K562 (cell line): ENCODE data around the gene NADK. TPM values are rescaled to one million over a fixed set of nuclear protein-coding genes. Genes with fewer than 3 reads are reported as not detected.

Experiments
- ATAC-seq: fragments of 200-7000 bp; cut with Tn5 transposase; 3 replicates; pipeline ENCODE4 v1.9.1; 2020; ENCODE audit warnings: moderate library complexity
- BruUV-seq: library from RNA; stranded (reverse); fragments of 400-500 nt; replicated peaks from 2 replicates; lab custom pipeline; 2021; lab: Mats Ljungman, UMichigan
- CTCF ChIA-PET: fragments of 300-600 bp; formaldehyde crosslinking; extraction: SDS; loops from one replicate; lab custom pipeline; 2021; ENCODE audit warnings: low intra/inter-chr PET ratio; lab: Yijun Ruan, JAX
- POLR2A ChIA-PET: fragments of 300-600, 350-650 bp; sonication (Branson Sonifier 250); formaldehyde crosslinking; extraction: SDS; loops from one replicate; lab custom pipeline; 2021; ENCODE audit warnings: antibody characterized with exemption, inconsistent platforms; lab: Yijun Ruan, JAX
- DNase-seq, 4 experiments: peaks; one replicate each; pipeline versions ENCODE4 v3.0.0 to v3.0.0-alpha.2; 2011 to 2018; ENCODE audit warnings: low spot score in 3 of 4, mixed read lengths in 3 of 4; ENCODE audit errors: extremely low read depth in 1 of 4
- FAIRE-seq: peaks from 2 replicates; lab custom pipeline; 2011; peaks lifted over from hg19 to GRCh38; lab: Jason Lieb, UNC
- H2AFZ ChIP-seq: 2 replicates; pipeline ENCODE4 v1.6.0; 2011; ENCODE audit warnings: low read depth, low read length, control low read depth, inconsistent platforms
- H3K27ac ChIP-seq: fragments of 200-600 bp; 3 replicates; pipeline ENCODE4 v1.8.0; 2011; ENCODE audit warnings: low read depth, mild to moderate bottlenecking, control low read depth, inconsistent platforms, low read length, moderate library complexity, mixed read lengths; ENCODE audit errors: extremely low read depth
- H3K27me3 ChIP-seq, 2 experiments: fragments of 300-600 bp in 1 of 2; 2 replicates in 1 of 2; 3 replicates in 1 of 2; pipeline versions ENCODE4 v1.6.0 to v1.8.0; 2011; ENCODE audit warnings: inconsistent platforms in 2 of 2, low read length in 2 of 2, mild to moderate bottlenecking in 1 of 2, mixed read lengths in 1 of 2, moderate library complexity in 1 of 2; ENCODE audit not compliant: control insufficient read depth in 2 of 2, insufficient read depth in 2 of 2
- H3K36me3 ChIP-seq: fragments of 300-600 bp; 3 replicates; pipeline ENCODE4 v1.8.0; 2011; ENCODE audit warnings: mild to moderate bottlenecking, low read length, inconsistent platforms; ENCODE audit not compliant: control insufficient read depth, insufficient read depth
- H3K4me1 ChIP-seq, 2 experiments: fragments of 200-600 bp in 1 of 2; replicated peaks in 1 of 2; 2 replicates in 1 of 2; 3 replicates in 1 of 2; pipeline versions ENCODE4 v1.5.1 to v1.8.0; 2011; ENCODE audit warnings: inconsistent platforms in 2 of 2, low read length in 2 of 2, mild to moderate bottlenecking in 1 of 2, mixed read lengths in 1 of 2, moderate library complexity in 1 of 2; ENCODE audit not compliant: control insufficient read depth in 2 of 2, insufficient read depth in 2 of 2
- H3K4me2 ChIP-seq: 2 replicates; pipeline ENCODE4 v1.6.1; 2011; ENCODE audit warnings: low read length, control low read depth, inconsistent platforms, mixed read lengths; ENCODE audit not compliant: insufficient read depth
- H3K4me3 ChIP-seq: fragments of 200-600 bp; sonication (generic), shearing (Covaris generic); 2 replicates; pipeline ENCODE4 v1.5.1; 2016; ENCODE audit warnings: control low read depth, inconsistent platforms
- H3K79me2 ChIP-seq: fragments of 200-600 bp; 3 replicates; pipeline ENCODE4 v1.8.0; 2011; ENCODE audit warnings: low read length, inconsistent platforms; ENCODE audit not compliant: control insufficient read depth, insufficient read depth
- H3K9ac ChIP-seq, 2 experiments: 2 replicates each; pipeline versions ENCODE4 v1.6.0 to v1.6.1; 2011; ENCODE audit warnings: low read depth in 2 of 2, low read length in 2 of 2, control low read depth in 1 of 2, inconsistent platforms in 1 of 2, mild to moderate bottlenecking in 1 of 2, mixed read lengths in 1 of 2; ENCODE audit not compliant: insufficient read depth in 1 of 2
- H3K9me1 ChIP-seq: one replicate; pipeline ENCODE4 v1.6.0; 2011; ENCODE audit warnings: inconsistent platforms, mild to moderate bottlenecking, low read length, moderate library complexity; ENCODE audit not compliant: control insufficient read depth, insufficient read depth
- H3K9me3 ChIP-seq: replicated peaks from 2 replicates; pipeline ENCODE4 v1.5.1; 2011; ENCODE audit warnings: low read depth, low read length, inconsistent platforms; ENCODE audit not compliant: control insufficient read depth, insufficient read depth
- H4K20me1 ChIP-seq: replicated peaks from 2 replicates; pipeline ENCODE4 v1.6.1; 2011; ENCODE audit warnings: low read length, inconsistent platforms, mixed read lengths; ENCODE audit not compliant: control insufficient read depth, insufficient read depth
- BRD4 ChIP-seq: fragments of 200-600 bp; sonication (generic); IDR thresholded peaks from 2 replicates; pipeline ENCODE4 v1.6.1; 2017; ENCODE audit warnings: inconsistent platforms
- CEBPG ChIP-seq, 3 experiments: fragments of 200-800 bp in 1 of 3; sonication (Bioruptor generic) in 1 of 3; sonication (generic) in 1 of 3; formaldehyde crosslinking in 1 of 3; IDR thresholded peaks in 2 of 3; conservative IDR thresholded peaks in 1 of 3; 2 replicates each; pipeline versions ENCODE4 v1.6.1 to v1.8.0; 2016 to 2022; ENCODE audit warnings: missing compliant biosample characterization in 2 of 3, missing genetic modification characterization in 2 of 3, mild to moderate bottlenecking in 1 of 3, missing genetic modification reagents in 1 of 3
- DPF2 ChIP-seq: fragments of 450-650 bp; IDR thresholded peaks from 2 replicates; pipeline ENCODE4 v1.6.1; 2016
- EP300 ChIP-seq: IDR thresholded peaks from 2 replicates; pipeline ENCODE4 v1.6.1; 2012; ENCODE audit warnings: low read length, improper control_type of control experiment
- ETS2 ChIP-seq: IDR thresholded peaks from 2 replicates; pipeline ENCODE4 v1.6.1; 2016; ENCODE audit warnings: borderline replicate concordance, missing genetic modification characterization, mild to moderate bottlenecking, moderate library complexity, missing compliant biosample characterization; ENCODE audit not compliant: poor library complexity, severe bottlenecking
- FOXK2 ChIP-seq, 2 experiments: fragments of 450-650 bp; IDR thresholded peaks in 1 of 2; conservative IDR thresholded peaks in 1 of 2; 2 replicates each; pipeline ENCODE4 v1.6.1; 2016; ENCODE audit warnings: low read depth in 2 of 2, mild to moderate bottlenecking in 1 of 2
- NR3C1 ChIP-seq: sonication (generic); formaldehyde crosslinking; IDR thresholded peaks from 2 replicates; pipeline ENCODE4 v1.8.1; 2022; ENCODE audit warnings: missing genetic modification reagents
- RBM14 ChIP-seq: fragments of 200-400 bp; formaldehyde crosslinking; IDR thresholded peaks from 2 replicates; pipeline ENCODE4 v1.6.1; 2018; ENCODE audit warnings: low read depth, mild to moderate bottlenecking, low read length, moderate library complexity, borderline replicate concordance; ENCODE audit not compliant: insufficient read depth
- RBM15 ChIP-seq: fragments of 200-400 bp; formaldehyde crosslinking; IDR thresholded peaks from 2 replicates; pipeline ENCODE4 v1.6.1; 2018; ENCODE audit warnings: mild to moderate bottlenecking, low read length, moderate library complexity; ENCODE audit not compliant: insufficient read depth
- SMAD2 ChIP-seq: fragments of 150-350 bp; IDR thresholded peaks from 2 replicates; pipeline ENCODE4 v1.6.1; 2014; ENCODE audit warnings: low read depth, mild to moderate bottlenecking, low read length
- ZNF431 ChIP-seq: sonication (generic); formaldehyde crosslinking; IDR thresholded peaks from 2 replicates; pipeline ENCODE4 v1.8.0; 2022; ENCODE audit warnings: mild to moderate bottlenecking, missing genetic modification reagents
- ZNF583 ChIP-seq: fragments of 250-450 bp; sonication (Bioruptor Pico); IDR thresholded peaks from 2 replicates; pipeline ENCODE4 v1.4.0; 2020
- WGBS: fragments of 100-300 bp; shearing (Covaris generic); methylation state at CpG from one replicate; pipeline ENCODE4 v1.1.6; 2016; ENCODE audit warnings: low coverage, mixed read lengths; ENCODE audit not compliant: insufficient coverage; ENCODE audit errors: missing lambda C conversion rate; 5-methylcytosine and 5-hydroxymethylcytosine counted together
- in situ Hi-C: fragments of 300-500 bp; cut with MboI; formaldehyde crosslinking; loops from 4 replicates; pipeline ENCODE4 v1.15.0; 2018; ENCODE audit warnings: inconsistent platforms, mixed read lengths
- intact Hi-C: fragments of 100-400 bp; cut with micrococcal nuclease; formaldehyde crosslinking; loops from 2 replicates; pipeline ENCODE4 v1.14.2; 2022
- polyA plus RNA-seq, 8 experiments: library from polyadenylated mRNA; depleted of rRNA in 4 of 8; stranded (reverse) in 5 of 8; unstranded in 3 of 8; fragments of >200 nt; fragmentation: Nextera tagmentation in 2 of 8; fragmentation: Illumina TruSeq in 1 of 8; extraction: Ambion mirVana in 2 of 8; extraction: Trizol in 1 of 8; gene quantifications; 2 replicates each; pipeline versions ENCODE4 v1.2.1 to v1.2.3, GENCODE V29; 2011 to 2014; ENCODE audit warnings: inconsistent platforms in 1 of 8, missing spikeins in 1 of 8
- total RNA-seq, 7 experiments: library from RNA; depleted of rRNA in 6 of 7; stranded (reverse); fragments of >200 nt in 6 of 7; fragmentation: Illumina TruSeq in 2 of 7; extraction: Trizol in 2 of 7; gene quantifications; 2 replicates each; pipeline versions ENCODE4 v1.2.1 to v1.2.3, GENCODE V29; 2011 to 2021; ENCODE audit warnings: low replicate concordance in 1 of 7

The NADK gene
- total and polyA plus RNA-seq, 9 of the 15 experiments (the other 6 are each of a cell fraction or from before 2014, with no cell fraction given) = 1.5 to 135 (median 75.1) TPM

DNA sequence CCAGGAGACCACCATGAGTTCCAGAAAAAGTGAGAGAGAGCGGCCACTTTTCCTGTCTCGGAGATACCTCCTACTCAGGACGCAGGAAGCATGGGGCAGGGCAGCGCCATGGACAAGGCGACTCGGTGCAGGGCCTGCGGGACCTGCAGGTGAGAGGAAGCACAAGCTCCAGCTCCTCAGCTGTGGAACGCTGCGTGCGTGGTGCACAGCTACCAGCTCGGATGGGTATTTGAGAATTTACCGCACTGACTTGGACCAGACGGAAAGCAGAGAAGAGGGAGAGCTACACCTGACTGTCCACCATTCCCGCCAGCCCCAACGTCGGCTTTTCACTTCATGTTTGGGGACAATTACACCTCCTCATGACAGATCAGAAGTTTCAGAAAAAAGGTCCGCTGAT is 45.9 kb downstream of the NADK start:
- ChIA-PET POLR2A (no interaction called here), CTCF (no interaction called here)
- ATAC-seq (no peak), FAIRE-seq (no peak), DNase-seq (no peak)
- H3K27ac ChIP-seq = no peak overlapping the region
- WGBS = 91% methylated on average over 17 of the region's 17 CpGs
- H3K4me2 ChIP-seq = no peak overlapping the region
- BruUV-seq = no TSS peak
- in situ Hi-C loops = no loop called here
- no peaks in the 10 kb centered on the region for H3K79me2 ChIP-seq
- no peak overlapping the region for H2AFZ ChIP-seq
- no peak overlapping the region for H3K4me3 ChIP-seq
- H3K9ac ChIP-seq = no peak overlapping the region
- no peak for TF ChIP-seq FOXK2 (conservative IDR thresholded peaks at IDR 0.05 in 1 of 2, IDR thresholded peaks at IDR 0.05 in 1 of 2; ENCODE audit: low read depth in 2 of 2)
- TF ChIP-seq BRD4 = no peak
- no peak for TF ChIP-seq ZNF583
- TF ChIP-seq DPF2 = no peak
- TF ChIP-seq ZNF431 = no peak
- TF ChIP-seq NR3C1 = no peak
- no peak for TF ChIP-seq CEBPG (CRISPR knock-in tag; IDR thresholded peaks at IDR 0.05)
- TF ChIP-seq CEBPG (tag; conservative IDR thresholded peaks at IDR 0.05 in 1 of 2, IDR thresholded peaks at IDR 0.05 in 1 of 2) = no peak
- TF ChIP-seq ETS2 (tag) = no peak
- no peak for TF ChIP-seq RBM15
- no peak for TF ChIP-seq EP300
- no peak for TF ChIP-seq RBM14
- TF ChIP-seq SMAD2 = no peak
- no peaks in the 10 kb centered on the region for H4K20me1 ChIP-seq
- peaks cover 2 to 4% of the 10 kb centered on the region in 2 experiments; a peak in 3 of 5 replicates for H3K4me1 ChIP-seq
- H3K9me3 ChIP-seq = no peaks in the 10 kb centered on the region
- peaks cover 21% of the 10 kb centered on the region; the same call in 1 of the 3 replicates for H3K36me3 ChIP-seq
- no peaks in the 10 kb centered on the region for H3K9me1 ChIP-seq
- H3K27me3 ChIP-seq = no peaks in the 10 kb centered on the region
- intact Hi-C loops = no loop called here
